ENCODE results near the gene PGBD4. TPM values are rescaled to one million over a fixed set of nuclear protein-coding genes. Genes with fewer than 3 reads are reported as not detected.

The PGBD4 gene
- total RNA-seq = 0.90 and 2.0 TPM in 2 replicates

GRCh38 chr15:34101366-34102174 is at the start of gene PGBD4, which contains the start of gene EMC7:
Gene PGBD4, plus strand, starts transcription at chr15:34102083. Its CDS starts 449 bp downstream, at chr15:34102532.
Gene EMC7, minus strand, starts transcription at chr15:34101862. Its CDS starts 23 bp downstream, at chr15:34101839.

Other genes with a start within 250 kb of the PGBD4 start
- gene CHRM5, start 133.6 kb upstream of the PGBD4 start, total RNA-seq = under 0.01 TPM in 1 of 2 replicates, not detected in the other
- 34.3 and 34.4 TPM in 2 replicates for gene AVEN, start 62.9 kb upstream of the PGBD4 start, total RNA-seq
- 30.2 and 38.0 TPM in 2 replicates for gene EMC7, start 221 bp upstream of the PGBD4 start, total RNA-seq
- 42.8 and 57.6 TPM in 2 replicates for gene KATNBL1, start 108.0 kb downstream of the PGBD4 start, total RNA-seq
- gene EMC4, start 122.9 kb downstream of the PGBD4 start, total RNA-seq = 173 TPM in 2 replicates
- gene SLC12A6, start 235.7 kb downstream of the PGBD4 start, total RNA-seq = 13.1 and 22.9 TPM in 2 replicates
- gene NOP10, start 241.1 kb downstream of the PGBD4 start, total RNA-seq = 154 and 219 TPM in 2 replicates
- not detected in 2 replicates for gene NUTM1, start 241.2 kb downstream of the PGBD4 start, total RNA-seq